HG02840 (cell line): ENCODE results near the gene LRRC10B.

Source experiments
- ATAC-seq: cut with Tn5 transposase; IDR thresholded peaks from one replicate; pipeline ENCODE4 v1.9.1; 2021; ENCODE audit warnings: mild to moderate bottlenecking, moderate library complexity, moderate number of reproducible peaks; ENCODE audit not compliant: unreplicated experiment, low FRiP score

LRRC10B gene

GRCh38 chr11:61543606-61544306, 35.2 kb downstream of the LRRC10B start:
- ATAC-seq: no peak

- ATAC-seq: no peak
Observed at GRCh38 chr11:61544466-61544865, 35.9 kb downstream of the LRRC10B start.

- no peak for ATAC-seq
Observed at GRCh38 chr11:61545341-61545740, 36.8 kb downstream of the LRRC10B start.

GRCh38 chr11:61545921-61546320, 37.4 kb downstream of the LRRC10B start:
- no peak for ATAC-seq

GRCh38 chr11:61546663-61547062, 38.1 kb downstream of the LRRC10B start:
- ATAC-seq: no peak

GRCh38 chr11:61547246-61547645, 38.7 kb downstream of the LRRC10B start:
- ATAC-seq: no peak

GRCh38 chr11:61549177-61549576, 40.6 kb downstream of the LRRC10B start:
- no peak for ATAC-seq

GRCh38 chr11:61549662-61550568, 41.4 kb downstream of the LRRC10B start:
- ATAC-seq: no peak

GRCh38 chr11:61550665-61551227, 42.2 kb downstream of the LRRC10B start:
- ATAC-seq: no peak

GRCh38 chr11:61551634-61552033, 43.1 kb downstream of the LRRC10B start:
- ATAC-seq: no peak

GRCh38 chr11:61552108-61552635, 43.6 kb downstream of the LRRC10B start:
- no peak for ATAC-seq

- no peak for ATAC-seq
Observed at GRCh38 chr11:61553373-61554171, 45.0 kb downstream of the LRRC10B start.

GRCh38 chr11:61554172-61554988, 45.8 kb downstream of the LRRC10B start:
- no peak for ATAC-seq

- ATAC-seq: no peak
Observed at GRCh38 chr11:61555051-61555969, 46.8 kb downstream of the LRRC10B start.

GRCh38 chr11:61555978-61556377, 47.4 kb downstream of the LRRC10B start:
- no peak for ATAC-seq

GRCh38 chr11:61556621-61557020, 48.1 kb downstream of the LRRC10B start:
- ATAC-seq: no peak
